ENCODE results near the gene INAFM2. TPM values are rescaled to one million over a fixed set of nuclear protein-coding genes. Genes with fewer than 3 reads are reported as not detected.

The INAFM2 gene
- total RNA-seq = 5.5 and 13.1 TPM in 2 replicates

DNA sequence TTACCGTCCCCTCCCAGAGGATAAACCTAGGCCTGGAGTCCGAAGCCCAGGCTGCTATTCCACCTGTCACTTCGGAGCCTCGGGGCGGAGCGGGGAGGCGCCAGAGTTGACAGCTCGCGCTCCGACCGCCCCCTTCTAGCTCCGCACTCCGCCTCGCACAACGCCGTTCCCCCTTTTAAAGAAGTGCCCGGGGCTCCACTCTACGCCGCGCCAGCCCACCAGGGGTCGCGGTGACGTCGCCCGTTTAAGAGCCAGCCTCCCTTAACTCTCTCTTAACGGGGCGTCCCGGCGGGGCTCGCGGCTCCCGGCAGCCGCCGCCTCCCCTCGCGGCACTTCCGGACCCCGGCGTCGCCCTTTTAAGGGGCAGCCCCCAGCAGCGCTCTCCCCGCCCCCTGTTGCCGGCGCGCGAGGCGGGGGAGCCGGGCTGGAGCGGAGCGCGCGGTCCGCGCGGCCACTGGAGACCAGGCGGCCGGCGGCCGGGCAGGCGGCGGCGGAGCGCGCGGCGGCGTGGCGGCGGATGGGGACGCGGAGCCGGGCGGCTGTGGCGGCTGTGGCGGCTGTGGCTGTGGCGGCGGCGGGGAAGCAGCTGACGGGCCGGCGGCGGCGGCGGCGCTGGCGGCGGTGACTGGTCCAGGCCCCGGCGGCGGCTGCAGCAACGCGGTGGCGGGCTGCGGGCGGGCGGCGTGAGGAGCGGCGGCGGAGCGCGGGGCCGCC, at the start of gene INAFM2:
Gene INAFM2 (plus strand): TSS at position 454 of the 714 bp plus-strand sequence. CDS start 364 bp downstream, outside the sequence.

DNA sequence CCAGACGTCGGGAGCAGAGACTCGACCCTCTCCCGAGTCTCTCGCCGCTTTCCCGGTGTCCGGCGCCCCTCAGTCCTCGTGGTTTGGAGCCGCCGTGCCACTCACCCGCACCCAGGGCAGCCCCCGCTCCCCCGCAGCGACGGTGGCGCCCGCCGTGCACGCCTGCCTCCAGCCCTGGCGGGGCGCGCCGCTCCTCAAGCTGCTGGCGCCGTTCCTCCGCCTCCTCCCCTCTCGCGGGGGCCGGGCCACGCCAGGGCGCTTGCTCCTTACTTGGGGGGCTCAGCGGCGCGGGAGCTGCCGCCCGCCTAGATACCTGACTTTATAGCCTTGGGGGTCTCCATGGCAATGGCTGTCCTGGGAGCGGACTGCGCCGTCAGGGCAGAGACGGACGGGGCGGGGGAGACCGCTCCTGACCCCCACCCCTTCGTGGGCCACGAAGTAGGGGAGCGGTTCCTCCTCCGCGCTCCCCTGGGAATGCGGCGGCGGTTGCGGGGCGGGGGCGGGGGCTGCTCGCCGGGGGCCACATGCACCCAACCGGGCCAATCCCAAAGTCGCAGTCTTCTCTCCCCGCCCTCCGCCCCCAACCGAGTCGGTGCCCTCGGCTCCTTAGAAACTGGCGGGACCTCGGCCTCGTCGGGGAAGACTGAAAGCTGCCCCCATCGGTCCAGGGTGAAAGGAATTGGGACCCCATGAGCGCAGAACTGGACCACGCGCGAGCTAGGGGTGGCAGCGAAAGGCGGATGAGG, 40.5 kb upstream of the INAFM2 start, which contains the start of gene ANKRD63:
Gene ANKRD63 (minus strand): TSS at position 196 of the 746 bp plus-strand sequence. CDS start 478 bp downstream, outside the sequence.

DNA sequence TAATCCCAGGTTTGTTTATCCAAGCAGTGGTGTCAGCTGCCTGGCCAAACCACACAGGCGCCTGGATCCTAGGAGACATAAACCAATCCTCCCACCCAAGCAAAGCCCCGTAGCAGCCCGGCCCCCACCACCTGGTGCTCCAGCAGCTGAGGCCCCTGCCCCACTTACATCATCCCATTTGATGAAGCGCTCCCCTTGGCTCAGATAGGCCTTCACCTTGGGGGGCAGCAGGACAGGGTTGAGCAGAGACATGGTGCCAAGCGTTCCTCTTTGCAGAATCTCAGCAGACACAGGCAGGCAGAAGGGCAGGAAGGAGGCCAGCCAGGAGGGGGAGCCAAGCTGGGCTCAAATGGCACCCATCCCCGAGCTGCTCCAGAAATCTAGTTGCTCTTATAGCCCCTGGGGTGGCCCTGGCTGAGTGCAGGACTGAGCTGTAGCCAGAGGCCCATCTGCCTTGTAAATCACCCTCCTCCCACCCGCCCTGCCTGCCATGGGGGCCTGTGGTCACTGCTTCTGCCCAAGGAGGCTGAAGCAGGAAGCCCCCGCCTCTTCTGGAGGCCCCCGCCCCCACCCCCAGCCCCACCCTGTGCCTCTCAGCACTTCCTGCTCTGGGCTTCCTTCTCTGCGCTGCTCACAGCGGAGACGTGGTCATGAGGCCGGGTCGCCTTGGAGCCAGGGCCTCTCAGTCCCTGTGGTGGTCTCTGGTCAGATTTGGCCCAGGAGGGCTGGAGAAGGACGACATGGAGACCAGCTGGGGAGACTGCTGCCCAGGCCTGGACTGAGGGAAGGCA, 15.9 kb upstream of the INAFM2 start, which contains the start of gene PLCB2:
Gene PLCB2 (minus strand): TSS at position 515 of the 791 bp plus-strand sequence. CDS start 263 bp downstream, at position 252.

DNA sequence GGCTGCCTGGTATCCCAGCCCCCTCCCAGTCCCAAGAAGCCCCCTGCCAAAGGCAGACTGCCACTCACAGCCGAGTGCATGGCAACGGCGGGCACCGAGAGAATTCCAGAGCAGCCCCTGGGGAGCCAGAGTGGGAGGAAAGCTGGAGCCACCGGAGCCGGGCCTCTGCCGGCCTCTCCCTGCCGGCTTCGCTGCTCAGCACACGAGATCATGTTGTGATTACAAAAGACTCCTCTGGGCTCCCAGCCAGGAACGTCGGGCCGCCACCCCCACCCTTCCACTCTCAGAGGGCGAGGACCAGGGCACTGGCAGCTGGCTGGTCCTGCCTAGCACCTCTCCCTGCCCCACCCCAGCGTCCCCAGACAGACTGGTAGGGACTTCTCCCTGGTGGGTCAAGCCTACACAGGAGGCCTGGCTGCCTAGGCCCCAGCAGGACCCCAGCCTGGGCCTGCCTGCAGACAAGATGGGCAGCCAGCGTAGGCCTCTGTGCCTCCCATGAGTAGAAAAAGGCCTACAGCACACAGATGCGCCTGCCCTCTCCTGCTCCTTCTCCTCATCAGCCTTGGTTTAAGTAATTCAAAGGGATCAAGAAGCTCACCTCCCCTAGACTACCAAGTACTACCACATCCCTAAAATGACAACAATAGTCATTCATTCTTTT, 17.4 kb downstream of the INAFM2 start, which contains the start of gene CCDC9B:
Gene CCDC9B (minus strand): TSS at position 200 of the 661 bp plus-strand sequence. CDS start 120 bp downstream, at position 80.

DNA sequence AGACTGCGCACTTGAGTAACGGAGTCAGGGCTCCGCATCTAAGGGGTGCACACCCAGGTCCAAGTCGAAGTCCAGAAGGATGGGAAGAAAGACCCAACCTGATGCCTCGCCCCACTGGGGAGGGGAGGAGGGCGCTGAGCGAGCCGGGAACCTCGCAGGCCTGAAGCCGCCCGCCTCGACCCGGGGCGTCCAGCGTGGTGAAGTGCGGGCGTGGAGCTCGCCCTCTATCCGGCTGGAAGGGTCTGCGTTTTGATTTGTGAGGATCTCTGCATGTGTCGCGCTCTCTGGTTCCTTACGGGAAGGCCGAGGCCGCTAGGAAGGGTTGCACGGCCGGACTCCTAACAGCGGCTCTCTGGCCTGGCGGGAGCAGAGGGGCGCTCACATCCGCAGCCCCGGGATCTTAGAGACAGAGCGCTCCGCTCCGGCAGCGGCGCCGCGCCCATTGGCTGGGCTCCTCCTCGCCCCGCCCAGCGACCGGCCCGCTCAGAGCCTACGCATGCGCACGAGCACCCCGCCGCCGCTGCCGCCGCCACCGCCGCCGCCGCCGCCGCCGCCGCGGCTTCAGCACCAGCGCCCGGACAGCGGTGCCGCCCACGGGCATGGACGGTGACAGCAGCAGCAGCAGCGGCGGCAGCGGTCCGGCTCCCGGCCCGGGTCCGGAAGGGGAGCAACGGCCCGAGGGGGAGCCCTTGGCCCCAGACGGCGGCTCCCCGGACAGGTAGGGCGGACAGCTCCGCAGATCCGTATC, 34.4 kb downstream of the INAFM2 start, which contains the start of gene DISP2:
Gene DISP2 (plus strand): TSS at position 497 of the 748 bp plus-strand sequence. CDS start 103 bp downstream, at position 600.

Other genes starting within 250 kb of the INAFM2 start
- 4.1 and 51.8 TPM in 2 replicates for gene BMF, start 214.8 kb upstream of the INAFM2 start, total RNA-seq
- 3.9 and 73.0 TPM in 2 replicates for gene BUB1B, start 162.6 kb upstream of the INAFM2 start, total RNA-seq
- gene PAK6, start 84.6 kb upstream of the INAFM2 start, total RNA-seq = 1.1 and 9.0 TPM in 2 replicates
- not detected in 2 replicates for gene ANKRD63, start 40.6 kb upstream of the INAFM2 start, total RNA-seq
- gene PLCB2, start 15.8 kb upstream of the INAFM2 start, total RNA-seq = 0.81 and 2.2 TPM in 2 replicates
- gene CCDC9B, start 17.2 kb downstream of the INAFM2 start, total RNA-seq = 7.0 and 13.4 TPM in 2 replicates
- gene PHGR1, start 27.3 kb downstream of the INAFM2 start, total RNA-seq = not detected in 2 replicates
- gene DISP2, start 34.5 kb downstream of the INAFM2 start, total RNA-seq = 0.33 and 0.38 TPM in 2 replicates
- 10.0 and 94.8 TPM in 2 replicates for gene KNSTRN, start 59.0 kb downstream of the INAFM2 start, total RNA-seq
- gene IVD, start 82.1 kb downstream of the INAFM2 start, total RNA-seq = 35.0 and 44.6 TPM in 2 replicates
- 9.6 and 13.9 TPM in 2 replicates for gene BAHD1, start 117.3 kb downstream of the INAFM2 start, total RNA-seq
- 23.6 and 34.0 TPM in 2 replicates for gene CHST14, start 147.3 kb downstream of the INAFM2 start, total RNA-seq
- gene CCDC32, start 241.3 kb downstream of the INAFM2 start, total RNA-seq = 17.1 and 17.6 TPM in 2 replicates
- gene RPUSD2, start 245.6 kb downstream of the INAFM2 start, total RNA-seq = 16.3 and 16.7 TPM in 2 replicates

All from mesangial cell (primary cell).